NCI-H1105 treated with DMSO at 0.1 percent for 48 hours (cell line): ENCODE data around the gene SHOC2.

Experiments
- DNase-seq: peaks from one replicate; lab custom pipeline; 2025; lab: John Stamatoyannopoulos, UW

SHOC2 gene

DNA sequence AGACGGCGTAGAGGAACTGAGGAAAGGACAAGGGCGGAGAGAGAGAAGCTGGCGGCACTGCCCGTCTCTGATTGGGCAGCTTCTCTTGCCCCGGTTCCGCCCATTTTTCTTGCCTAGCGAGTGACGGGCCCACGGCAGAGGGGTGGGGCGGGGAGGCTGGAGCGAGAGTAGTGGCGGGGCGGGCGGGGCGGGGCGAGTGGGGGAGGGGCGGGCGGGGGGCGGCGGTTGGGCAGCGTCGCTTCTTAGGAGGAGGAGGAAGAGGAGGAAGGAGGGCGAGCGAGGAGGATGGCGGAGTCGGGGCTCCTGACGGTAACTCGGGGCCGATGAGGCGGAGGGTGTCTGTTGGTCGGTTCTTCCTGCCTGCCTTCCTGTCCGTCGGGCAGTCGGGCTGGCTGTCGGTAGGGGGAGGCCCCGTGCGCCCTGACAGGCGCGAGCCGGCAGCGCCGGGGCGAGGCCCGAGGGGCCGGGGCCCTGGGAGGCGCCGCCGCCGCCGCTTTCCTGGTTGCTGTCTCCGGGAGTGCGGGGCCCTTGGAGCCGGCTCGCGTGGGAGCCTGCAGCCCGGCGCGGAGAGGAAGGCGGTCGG is at the start of gene SHOC2:
Gene SHOC2, plus strand, starts transcription at position 256 of the 583 bp plus-strand sequence. CDS start 44,755 bp downstream, outside the sequence.
- peak; percentile 37 for DNase-seq

DNA sequence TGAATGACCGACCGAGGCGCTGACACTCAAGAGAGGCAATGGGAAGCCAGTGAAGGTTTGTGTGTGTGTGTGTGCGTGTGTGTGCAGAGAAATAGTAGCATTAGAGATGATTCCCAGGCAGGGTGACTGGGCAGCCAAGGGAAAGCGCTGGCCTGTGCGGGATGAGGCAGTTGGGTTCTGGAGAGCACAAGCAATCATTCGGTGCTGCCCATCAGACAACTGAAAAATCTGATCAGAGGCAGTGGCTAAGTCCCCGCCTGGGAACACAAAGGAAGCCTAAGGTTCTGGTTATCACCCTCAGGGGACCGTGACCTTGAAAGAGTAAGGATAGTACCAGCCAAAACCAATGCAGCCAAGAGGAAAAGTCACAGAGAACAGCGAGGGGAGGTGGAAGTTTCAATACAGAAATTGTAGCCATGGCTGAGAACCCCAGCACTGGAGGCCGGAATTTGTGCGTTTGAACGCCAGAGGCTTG is 48.5 kb upstream of the SHOC2 start:
- DNase-seq, result no peak

DNA sequence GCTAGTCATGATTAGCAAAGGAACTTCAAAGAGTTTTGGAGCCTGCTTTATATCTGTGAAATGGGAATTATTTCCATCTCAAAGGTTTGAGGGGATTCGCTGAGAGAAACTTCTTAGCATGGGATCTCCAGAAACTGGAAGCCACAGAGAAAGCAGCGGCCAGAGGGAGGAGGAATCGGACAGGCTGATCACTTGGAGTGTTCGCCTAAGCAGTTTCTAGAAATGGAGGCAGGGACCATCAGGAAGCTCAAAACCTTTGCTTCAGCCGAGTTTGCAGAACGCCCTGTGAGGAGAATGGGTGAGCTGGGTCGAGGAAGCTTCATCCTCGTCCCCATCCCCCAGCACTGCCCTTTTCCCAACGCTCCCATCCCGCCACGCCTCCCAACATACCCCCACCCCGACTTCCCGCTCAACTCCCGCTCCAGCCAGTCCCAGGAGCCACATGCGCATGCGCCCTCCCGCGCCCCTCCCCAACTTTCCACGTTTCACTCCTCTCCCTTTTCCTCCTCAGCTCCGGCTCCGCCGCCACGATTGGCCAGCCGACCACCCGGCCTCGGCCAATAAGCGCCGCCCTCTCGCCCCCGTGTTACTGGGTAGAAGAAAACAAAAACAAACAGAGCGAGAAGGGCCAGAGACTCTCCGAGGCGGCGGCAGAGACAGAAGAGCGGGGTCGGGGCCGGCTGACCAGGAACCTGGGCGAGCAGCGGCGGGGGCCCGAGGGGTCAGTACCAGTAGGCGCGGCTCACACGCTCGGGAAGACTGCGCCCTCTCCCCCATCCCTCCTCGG is 47.9 kb upstream of the SHOC2 start, which contains the start of gene PDCD4:
Gene PDCD4, plus strand, starts transcription at position 631 of the 787 bp plus-strand sequence. CDS start 4,100 bp downstream, outside the sequence.
- DNase-seq, result peak; percentile 86

DNA sequence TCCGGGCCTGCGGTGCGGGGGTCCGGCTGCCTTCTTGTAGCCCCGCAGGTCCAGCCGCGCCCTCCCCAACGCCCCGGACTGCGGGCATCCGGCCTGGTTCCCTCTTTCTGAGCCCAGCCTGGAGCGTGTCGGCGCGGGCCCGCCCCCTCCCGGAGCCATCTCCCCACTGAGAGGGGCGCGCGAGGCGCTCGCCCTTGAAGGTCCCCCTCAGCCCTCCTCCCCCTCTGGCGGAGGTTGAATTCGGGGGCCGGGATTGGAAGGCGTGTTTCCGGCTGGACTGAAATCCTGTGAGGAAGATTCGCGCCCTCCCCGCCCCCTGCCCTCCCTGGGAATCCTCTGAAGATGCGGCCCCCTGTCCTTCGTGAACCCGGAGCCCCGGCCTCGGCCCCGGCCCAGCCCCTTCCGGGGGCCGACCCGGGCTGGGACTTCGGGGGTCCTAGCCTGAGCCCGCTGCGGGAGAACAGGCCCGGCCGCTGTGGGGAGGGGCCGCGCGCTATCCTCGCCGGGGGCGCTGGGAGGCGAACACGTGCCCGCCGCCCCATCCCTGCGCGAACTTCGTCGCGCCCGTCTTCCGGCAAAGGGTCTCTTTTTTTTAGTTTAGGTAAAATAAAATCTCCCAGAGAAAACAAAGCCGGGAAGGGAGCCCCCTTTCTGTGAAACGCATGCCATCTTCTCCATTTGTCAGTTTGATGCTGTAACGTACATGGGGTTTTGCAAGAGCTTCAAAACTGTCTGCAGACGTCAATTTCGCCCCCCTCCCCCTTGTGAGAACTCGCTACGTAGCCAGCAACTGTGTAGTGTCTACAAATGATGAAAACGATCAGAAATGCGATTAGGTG is 47.0 kb upstream of the SHOC2 start:
- peak; percentile 43 for DNase-seq

DNA sequence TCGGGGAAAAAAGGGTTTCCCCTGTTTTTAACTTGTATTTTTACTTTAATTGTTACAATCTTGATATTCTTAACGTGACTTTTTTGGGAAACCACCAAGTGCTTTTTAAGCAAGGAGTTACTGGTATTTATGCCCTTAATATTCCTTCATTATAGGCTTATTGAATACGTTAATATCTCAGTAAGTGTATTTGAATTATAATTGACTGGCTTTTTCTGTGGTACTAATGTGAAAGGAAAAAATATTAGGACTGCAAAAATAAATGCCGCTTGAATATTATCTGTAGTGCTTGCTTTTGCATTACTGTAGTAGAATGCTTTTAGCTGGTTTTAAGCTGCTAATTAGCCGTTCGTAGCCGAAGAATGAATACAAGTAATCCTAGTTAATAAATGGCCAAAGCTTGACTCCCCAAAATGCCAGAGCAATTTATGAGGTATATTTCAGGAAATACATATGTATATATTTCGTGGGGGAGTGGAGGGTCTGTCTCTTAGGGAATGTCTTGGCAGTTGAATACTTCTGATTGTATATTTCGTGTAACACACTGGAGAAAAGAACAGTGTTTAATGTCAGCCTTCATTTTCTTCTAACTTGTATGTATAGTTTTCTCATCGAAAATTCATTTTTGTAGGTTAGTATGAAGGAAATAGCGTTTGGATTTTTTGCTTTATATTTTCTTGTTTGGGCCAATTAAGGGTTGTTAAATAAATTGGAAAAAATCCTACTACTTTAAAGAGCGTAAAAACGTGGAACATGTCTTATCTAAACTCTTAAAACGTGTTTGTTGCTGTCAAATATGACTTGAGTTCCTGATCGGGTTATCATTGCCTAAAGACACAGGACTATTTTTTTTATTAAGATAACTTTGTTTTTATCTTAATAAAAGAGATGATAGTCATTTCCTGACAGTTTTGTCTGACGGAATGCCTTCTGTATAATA is 46.1 kb upstream of the SHOC2 start:
- DNase-seq, result no peak

DNA sequence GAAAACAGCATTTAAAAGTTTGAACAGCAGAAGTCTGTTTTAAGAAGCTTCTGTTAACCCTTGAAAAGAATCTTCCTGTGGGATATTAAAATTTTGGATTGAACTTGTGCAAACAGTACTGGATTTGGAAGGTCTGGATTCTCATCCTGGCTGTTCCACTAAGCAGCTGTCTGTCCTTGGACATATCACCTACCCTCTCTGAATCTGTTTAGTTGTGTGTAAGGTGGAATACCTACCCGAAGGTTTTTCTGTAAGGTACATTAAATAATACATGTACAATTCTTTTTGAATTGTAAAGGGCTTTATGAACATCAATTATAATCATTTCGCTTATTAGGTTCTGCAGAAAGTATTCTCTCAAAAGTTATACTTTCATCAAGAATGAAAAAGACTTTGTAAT is 45.5 kb upstream of the SHOC2 start:
- DNase-seq, result no peak

DNA sequence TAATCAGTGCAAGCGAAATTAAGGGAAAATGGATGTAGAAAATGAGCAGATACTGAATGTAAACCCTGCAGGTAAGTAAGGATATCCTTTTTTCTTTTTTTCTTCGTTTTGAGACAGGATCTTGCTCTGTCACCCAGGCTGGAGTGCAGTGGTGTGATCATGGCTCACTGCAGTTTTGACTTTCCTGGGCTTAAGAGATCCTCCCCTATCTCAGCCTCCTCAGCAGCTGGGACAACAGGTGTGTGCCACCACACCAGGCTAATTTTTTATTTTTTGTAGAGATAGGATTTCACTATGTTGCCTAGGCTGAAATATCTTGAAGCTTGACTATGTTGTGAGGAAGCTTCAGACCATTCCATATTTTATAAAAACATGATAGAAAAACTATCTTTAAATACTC is 43.4 kb upstream of the SHOC2 start:
- no peak for DNase-seq

DNA sequence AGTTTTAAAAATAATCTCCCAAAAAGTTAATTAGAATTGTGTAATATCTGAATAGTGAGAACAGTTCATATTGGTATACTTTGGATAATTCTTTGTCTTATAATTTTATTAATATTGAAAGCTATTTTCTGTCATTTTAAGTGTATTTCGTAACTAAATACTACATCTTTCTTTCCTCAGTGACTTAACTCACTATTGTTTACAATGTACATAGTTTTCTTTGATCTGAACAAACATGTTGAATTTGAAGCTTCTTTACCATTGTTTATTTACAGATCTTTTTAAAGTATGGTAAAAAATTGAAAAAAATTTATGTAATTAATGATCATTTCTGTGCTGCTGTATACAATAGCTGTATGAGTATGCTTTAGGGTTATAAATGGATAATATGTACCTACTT is 42.6 kb upstream of the SHOC2 start:
- DNase-seq, result no peak

DNA sequence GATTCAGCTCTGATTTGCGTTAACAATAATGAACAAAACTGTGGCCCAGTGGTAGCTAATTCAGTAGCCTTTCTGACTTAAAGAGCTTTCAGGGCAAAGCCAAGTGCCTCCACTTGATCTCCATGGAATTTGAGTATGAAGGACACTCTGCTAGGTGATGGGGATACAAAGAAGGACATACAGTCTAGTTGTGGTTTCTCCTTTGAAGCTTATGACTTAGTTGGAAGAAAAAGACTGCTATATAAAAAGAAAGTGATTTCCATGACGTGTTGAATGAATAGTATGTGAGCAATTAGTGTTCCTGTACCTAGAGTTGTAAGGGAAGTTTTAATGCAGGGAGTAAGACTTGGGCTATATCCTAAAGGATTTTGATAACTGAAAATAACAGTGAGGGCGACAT is 39.4 kb upstream of the SHOC2 start:
- DNase-seq, result no peak

DNA sequence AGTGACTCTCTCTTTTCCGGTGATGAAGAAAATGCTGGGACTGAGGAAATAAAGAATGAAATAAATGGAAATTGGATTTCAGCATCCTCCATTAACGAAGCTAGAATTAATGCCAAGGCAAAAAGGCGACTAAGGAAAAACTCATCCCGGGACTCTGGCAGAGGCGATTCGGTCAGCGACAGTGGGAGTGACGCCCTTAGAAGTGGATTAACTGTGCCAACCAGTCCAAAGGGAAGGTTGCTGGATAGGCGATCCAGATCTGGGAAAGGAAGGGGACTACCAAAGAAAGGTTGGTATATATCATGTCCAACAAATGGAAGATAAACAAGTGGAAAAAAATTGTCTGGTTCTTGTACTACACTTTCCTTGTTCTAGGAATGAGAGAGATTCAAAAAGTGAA is 38.2 kb upstream of the SHOC2 start:
- DNase-seq, result no peak

DNA sequence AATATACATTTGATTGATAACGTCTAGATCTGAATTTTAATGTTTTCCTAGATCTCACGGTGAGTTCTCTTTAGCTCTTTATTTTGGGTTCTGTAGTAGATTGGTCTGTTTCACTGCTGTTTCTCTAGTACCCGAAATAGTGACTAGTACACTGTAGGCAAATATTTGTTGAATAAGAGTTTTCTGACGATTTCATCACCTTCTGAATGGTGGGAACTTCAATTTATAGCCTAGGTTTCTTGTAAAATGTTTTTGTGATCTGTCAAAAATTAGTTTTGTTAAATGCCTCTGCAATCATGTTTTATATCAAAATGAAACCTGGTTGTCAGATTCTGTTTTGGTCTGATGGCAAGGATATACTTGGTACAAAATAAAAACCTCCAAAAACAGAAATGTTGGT is 37.5 kb upstream of the SHOC2 start:
- DNase-seq, result no peak

DNA sequence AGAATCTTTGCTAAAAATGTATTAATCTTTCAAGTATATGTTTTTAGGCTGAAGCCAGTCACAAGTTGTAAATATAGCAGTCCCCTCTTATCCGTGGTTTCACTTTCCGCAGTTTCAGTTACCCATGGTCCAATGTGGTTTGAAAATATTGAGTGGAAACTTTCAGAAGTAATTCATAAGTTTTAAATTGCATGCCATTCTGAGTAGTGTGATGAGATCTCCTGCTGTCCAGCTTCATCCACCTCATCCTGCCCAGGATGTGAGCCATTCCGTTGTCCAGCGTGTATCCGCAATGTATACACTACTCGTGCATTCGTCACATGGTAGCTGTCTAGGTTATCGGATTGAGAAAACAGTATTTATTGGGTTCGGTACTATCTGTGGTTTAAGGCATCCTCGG is 35.5 kb upstream of the SHOC2 start:
- no peak for DNase-seq

DNA sequence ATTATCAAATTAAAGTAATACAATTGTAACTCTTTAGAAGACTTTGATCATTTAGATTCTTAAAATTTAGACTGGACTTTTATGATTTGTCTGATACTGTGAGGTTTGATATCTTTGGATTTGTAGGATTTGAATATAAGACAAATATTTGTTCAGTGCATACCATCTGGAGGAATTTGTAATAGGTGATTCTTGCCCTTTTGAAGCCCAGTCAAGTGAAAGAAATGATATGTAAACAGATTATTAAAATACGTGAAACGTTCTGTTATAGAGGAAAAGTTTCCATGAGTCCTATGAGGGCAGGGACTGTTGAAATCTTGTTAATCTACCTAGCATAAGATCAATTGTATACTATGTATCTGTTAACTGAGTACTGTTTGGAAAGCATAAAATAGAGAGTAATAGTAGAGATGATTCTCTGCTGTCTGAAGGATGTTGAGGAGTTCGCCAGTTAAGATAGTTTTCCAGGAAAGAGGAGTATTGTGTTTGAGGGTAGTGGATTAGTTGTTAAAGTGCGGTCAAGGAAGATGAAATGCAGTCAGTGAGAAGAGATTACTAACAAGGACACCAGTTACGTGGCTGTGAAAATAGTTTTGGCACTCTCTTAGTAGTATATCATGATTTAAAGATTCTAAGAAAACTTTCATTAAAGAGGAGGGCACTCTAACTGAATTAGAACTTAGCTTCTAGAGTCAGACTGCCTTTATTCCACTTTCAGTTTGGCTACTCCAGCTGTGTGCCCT is 33.3 kb upstream of the SHOC2 start:
- no peak for DNase-seq

DNA sequence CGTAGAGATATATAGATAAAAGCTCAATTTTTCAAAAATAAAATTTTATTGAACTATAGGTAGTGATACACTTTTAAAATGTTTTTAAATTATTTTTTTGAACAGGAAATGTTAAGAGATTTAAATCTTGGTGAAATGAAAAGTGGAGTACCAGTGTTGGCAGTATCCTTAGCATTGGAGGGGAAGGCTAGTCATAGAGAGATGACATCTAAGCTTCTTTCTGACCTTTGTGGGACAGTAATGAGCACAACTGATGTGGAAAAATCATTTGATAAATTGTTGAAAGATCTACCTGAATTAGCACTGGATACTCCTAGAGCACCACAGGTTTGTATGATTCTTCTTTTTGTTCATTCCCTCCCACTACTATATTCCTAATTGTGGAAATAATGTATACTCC is 31.8 kb upstream of the SHOC2 start:
- DNase-seq, result no peak

DNA sequence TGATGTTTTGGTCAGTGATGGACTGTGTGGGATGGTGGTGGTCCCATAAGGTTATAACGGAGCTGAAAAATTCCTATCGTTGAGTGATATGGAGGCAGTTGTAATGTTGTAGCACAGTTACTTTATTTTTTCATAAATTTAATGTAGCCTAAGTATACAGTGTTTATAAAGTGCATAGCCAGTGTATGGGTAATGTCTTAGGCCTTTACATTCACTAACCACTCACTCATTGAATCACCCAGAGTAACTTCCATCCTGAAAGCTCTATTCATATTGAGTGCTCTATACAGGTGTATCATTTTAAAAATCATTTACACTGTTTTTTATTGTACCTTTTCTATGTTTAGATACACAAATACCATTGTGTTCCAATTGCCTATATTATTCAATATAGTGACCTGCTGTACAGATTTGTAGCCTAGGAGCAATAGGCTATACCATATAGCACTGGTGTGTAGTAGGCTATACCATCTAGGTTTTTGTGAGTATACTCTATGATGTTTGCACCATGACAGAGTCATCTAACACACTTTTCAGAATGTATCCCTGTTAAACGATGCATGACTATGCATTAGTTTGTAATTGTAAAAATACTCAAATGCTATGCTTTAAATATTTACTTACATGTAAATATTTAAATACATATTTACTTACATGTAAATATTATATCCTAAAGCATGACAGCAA is 26.7 kb upstream of the SHOC2 start:
- DNase-seq, result no peak

DNA sequence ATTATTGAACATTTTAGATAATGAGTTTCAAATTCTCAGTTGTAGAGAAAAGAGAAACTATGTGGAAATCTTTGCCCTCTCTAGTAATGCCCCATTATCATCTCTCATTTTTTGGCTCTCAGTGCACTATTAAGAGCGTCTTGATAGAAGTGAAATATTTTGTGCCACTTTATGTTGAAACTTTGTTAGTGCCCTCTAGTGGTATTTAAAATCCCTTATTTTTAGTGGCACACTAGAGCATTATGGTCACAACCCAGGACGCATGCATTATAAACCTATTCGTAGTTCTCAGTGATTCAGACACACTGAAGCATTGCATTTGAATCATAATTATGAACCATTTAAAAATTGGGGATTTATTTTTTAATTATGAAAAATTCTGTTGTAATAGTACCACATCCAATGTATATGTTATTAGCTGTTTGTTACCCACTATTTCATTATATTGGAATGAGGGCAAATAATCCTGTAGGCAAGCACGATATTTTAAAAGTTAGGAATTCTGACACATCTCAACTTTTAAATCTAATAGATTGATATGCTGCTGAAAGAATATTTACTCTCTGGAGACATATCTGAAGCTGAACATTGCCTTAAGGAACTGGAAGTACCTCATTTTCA is 25.7 kb upstream of the SHOC2 start:
- peak; percentile 25 for DNase-seq

DNA sequence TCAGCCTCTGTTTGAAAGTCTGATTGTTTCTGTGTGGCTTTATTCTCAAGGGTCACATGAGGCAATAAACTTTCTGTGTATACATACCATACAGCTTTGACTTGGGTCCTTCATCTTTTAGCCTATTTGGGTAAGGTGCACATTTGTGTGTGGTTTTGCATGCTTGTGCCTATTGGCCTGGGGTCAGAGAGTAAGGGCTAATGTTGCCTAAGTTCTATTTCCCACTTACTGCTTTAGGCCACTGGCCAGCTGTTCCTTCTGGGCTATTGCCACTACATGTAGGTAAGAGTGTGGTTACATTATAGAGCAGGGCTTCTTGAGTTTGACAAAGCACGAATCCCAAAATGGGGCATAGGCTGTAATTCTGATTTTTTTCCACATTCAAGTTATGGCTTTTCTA is 22.2 kb upstream of the SHOC2 start:
- no peak for DNase-seq

DNA sequence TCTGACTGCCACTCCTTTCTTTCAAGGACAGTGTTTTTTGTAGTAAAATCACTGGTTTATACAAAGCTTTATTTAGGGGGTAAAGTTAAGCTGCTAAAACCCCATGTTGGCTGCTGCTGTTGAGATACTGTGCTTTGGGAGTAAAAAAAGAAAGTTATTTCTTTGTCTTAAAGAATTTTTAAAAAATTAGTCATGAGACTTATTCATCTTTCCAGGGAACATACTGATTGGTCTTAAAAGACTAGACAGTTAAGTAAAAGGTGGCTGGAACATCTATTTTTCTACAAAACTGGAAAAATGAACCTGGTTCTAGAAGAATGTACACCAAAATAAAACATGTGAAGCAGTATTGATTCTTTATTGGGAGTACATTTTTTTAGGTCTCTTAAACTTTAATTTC is 21.0 kb upstream of the SHOC2 start:
- no peak for DNase-seq

DNA sequence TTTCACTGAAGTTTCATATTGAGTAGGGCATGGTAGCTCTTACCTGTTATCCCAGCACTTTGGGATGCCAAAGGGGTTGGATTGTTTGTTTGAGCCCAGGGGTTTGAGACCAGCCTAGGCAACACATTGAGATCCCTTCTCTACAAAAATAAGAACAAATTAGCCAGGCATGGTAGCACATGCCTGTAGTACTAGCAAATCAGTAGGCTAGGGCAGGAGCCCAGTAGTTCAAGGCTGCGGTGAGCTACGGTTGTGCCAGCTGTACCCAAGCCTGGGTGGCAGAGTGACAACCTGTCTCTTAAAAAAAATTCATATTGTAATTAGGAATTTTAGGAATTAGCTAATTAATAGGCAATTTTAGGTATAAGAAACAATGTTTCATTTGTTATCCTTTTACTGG is 18.4 kb upstream of the SHOC2 start:
- DNase-seq, result no peak
